ENCODE measurements around the gene KDM1A.

Gene KDM1A

DNA sequence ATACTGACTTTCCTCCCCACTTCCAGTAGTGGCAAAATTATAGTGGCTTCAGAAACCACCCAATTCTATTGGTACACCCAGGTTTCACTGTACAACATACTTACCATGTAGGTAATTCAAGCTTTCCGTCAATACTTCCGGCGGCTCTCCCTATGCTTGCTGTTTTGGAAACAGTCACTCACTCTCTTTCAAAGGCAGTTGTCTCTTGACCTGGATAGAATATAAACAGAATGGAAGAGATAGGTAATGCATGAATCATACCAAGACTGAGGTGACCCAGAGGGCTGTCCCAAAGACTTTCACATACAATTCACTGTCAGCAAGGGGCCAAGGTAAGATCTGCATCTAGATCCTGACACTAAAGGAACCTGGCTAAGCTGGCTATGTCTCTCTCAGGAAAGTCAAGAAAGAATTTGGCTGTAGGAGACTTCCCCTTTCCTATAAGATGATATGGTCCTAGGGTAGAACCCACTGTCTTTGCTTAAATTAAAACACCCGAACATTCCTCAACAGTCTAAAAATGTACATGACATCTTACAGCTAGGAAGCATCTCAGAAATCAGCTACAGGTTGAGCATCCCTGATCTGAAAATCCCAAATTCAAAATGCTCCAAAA lies 89.8 kb downstream of the KDM1A start:
- DNase-seq (ENCODE audit: low spot score), result no peak

DNA sequence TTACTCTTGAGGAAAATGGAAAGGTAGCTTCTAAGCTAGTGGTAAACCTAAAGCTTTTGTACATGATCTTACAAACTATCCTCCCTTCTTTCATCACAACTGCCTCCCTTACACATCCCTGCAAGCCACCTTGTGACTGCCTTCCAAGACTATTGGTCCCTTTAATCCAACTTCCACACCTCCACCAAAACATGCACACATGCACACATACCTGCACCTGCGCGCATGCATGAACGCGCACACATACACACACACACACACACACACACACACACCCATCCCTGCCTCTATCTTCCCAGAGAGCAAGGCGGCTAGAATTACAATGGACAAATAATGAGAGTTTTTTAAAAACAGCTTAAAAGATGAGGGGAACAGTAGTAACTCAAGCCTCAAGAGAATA lies 91.1 kb downstream of the KDM1A start:
- no peak for DNase-seq (ENCODE audit: low spot score)

- DNase-seq (ENCODE audit: low spot score), result no peak
Observed at GRCh38 chr1:23111600-23112535, 92.6 kb downstream of the KDM1A start.

- no peak for DNase-seq (ENCODE audit: low spot score)
Observed at GRCh38 chr1:23114424-23115079, 95.3 kb downstream of the KDM1A start.

- DNase-seq (ENCODE audit: low spot score), result no peak
Observed at GRCh38 chr1:23116216-23116836, 97.1 kb downstream of the KDM1A start.

GRCh38 chr1:23116921-23117699 lies 97.8 kb downstream of the KDM1A start:
- DNase-seq (ENCODE audit: low spot score), result no peak

- DNase-seq (ENCODE audit: low spot score), result no peak
Observed at GRCh38 chr1:23118407-23118806, 99.1 kb downstream of the KDM1A start.

DNA sequence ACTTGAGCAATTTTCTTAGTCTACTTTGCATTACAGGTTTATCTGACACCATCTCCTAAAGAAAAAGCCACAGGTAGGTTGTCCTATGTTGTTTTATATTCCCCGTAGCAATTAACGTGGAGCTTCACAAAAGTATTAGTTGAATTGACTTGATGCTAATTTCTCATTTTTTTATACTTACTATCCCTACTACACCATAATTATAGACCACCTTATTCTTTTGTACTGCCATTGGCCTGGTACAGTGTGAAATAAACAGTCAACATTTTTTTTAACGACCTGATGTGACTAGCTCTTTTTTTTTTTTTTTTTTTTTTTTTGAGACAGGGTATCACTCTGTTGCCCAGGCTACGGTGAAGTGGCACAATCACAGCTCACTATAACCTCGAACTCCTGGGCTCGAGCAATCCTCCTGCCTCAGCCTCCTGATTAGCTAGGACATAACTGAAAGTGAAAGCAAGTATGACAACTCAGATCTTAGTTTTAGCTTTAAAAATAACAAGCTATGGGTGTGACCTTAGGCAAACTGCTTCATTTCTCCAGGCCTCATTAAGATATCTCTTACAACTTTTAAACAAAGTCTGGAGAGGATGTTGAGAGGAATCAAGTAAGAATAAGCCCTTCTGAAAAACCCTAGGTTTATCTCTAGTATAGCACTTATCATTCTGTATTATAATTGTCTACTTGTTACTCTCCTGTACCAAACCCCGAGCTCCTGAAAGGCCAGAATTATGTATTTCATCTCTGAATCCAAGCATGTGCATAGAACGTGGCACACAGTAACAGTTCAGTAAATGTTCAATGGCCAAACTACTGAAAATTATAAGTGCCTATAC lies 99.9 kb downstream of the KDM1A start:
- no peak for DNase-seq (ENCODE audit: low spot score)

DNA sequence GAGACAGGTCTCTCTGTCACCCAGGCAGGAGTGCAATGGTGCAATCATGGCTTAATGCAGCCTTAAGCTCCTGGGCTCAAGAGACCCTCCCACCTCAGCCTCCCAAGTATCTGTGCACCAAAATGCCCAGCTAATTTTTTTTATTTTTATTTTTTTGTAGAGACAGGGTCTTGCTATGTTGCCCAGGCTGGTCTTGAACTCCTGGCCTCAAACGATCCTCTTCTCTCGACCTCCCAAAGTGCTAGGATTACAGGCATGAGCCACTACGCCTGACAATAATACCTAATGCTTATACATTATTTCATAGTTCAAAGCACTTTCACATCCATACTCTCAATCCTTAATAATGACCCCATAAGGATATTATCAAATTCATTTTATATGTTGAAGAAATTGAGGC lies 101.1 kb downstream of the KDM1A start:
- no peak for DNase-seq (ENCODE audit: low spot score)

GRCh38 chr1:23122023-23122748 lies 102.9 kb downstream of the KDM1A start:
- no peak for DNase-seq (ENCODE audit: low spot score)

DNA sequence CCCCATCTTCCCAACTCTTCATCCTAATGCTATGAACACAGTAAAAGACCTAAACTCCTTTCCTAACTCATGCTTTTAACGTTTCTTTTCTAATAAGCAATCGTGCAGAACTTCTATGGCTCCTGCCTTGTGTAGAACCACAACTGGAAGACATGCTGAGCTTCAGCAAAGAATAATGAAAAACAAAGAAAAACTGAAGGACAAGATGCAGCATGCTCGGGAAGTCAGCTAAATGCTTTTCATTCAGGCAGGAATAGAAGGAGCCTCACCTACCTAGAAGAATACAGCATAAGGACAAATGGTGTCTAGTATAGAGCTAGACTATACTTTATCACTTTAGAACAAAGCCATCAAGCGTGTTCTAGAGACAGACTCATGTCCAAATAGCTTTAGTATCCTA lies 103.5 kb downstream of the KDM1A start:
- DNase-seq (ENCODE audit: low spot score), result no peak

DNA sequence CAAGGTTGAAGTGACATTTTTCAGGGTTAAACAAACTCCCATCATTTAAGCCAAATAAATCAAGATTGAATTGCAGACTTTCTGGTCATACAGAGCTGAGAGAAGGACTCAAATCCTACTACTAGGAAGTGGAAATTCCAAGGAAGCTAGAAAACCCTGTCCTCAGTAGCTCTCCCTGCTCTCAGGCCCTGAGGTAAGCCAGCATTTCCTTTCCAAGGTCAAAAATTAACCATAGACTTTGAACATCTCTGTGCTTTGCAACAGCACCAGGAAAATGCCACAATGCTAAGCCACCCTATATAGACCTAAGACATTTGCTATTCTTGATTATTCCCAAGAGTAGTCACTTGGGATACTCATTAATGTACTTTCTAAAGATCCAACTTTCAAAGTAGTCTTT lies 104.3 kb downstream of the KDM1A start:
- DNase-seq (ENCODE audit: low spot score), result no peak

GRCh38 chr1:23124259-23125026 lies 105.2 kb downstream of the KDM1A start:
- no peak for DNase-seq (ENCODE audit: low spot score)

DNA sequence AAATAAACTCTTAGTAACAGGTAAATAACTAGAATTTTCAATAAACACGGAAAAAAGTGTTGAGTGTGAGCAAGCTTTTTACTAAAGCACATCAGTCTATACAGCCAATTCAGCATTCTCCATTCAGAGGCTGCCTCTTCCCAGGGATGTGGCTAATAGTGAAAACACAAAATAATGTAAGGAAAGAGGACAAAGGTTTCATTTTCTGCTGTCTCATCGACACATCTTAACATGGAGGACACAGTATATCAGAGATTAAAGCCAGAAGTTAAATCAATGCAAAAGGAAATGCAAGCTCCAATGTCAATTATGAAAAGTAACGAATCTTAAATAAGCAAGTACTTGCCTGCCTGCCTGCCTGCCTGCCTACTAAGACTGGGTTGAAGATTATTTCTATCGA lies 106.2 kb downstream of the KDM1A start:
- DNase-seq (ENCODE audit: low spot score), result no peak

- no peak for DNase-seq (ENCODE audit: low spot score)
Observed at GRCh38 chr1:23126200-23126599, 106.9 kb downstream of the KDM1A start.

- DNase-seq (ENCODE audit: low spot score), result no peak
Observed at GRCh38 chr1:23126801-23127200, 107.5 kb downstream of the KDM1A start.

DNA sequence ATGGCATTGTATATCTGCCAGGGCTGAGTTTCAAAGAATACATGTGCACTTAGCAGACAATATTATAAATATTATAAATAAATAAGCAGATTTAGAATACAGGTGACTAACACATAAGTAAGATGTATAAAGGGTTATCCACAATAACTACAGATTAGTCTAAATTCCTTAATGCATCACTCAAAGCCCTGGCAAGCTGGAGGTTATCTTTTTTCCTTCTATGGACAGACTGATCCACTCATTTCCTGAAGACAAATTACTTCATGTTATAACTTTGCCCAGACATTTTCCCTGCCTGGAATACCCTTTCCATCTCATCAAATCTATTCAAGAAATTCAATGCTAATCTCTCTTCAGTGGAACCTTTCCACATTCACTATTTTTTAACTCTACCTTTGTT lies 110.6 kb downstream of the KDM1A start:
- DNase-seq (ENCODE audit: low spot score), result no peak

- DNase-seq (ENCODE audit: low spot score), result no peak
Observed at GRCh38 chr1:23132033-23132432, 112.8 kb downstream of the KDM1A start.
